Measurements from ENCODE around the gene ZNF587B. TPM values are rescaled to one million over a fixed set of nuclear protein-coding genes. Genes with fewer than 3 reads are reported as not detected.
"Not testable (repeated sequence)": the region's sequence is repeated elsewhere in the genome, so short reads cannot be mapped to it uniquely, and the experiment has no call there.

ZNF587B gene
- total RNA-seq (2014; rRNA removed; shearing (Covaris generic); ENCODE audit: low replicate concordance), result 9.8 and 11.2 TPM in 2 replicates

- in situ Hi-C loops (cut with HindIII; ENCODE audit: low pct_unique_long_range_greater_than_20kb, low sequenced_read_pairs), result no loop called here
- DNase-seq (ENCODE audit: low read depth), result no peak
Observed at GRCh38 chr19:57830071-57830602, at the start of gene ZNF587B. Gene ZNF587B, plus strand, starts transcription at chr19:57830299. Its CDS starts 230 bp downstream, at chr19:57830529.

- in situ Hi-C loops (cut with HindIII; ENCODE audit: low pct_unique_long_range_greater_than_20kb, low sequenced_read_pairs), result no loop called here
Observed at GRCh38 chr19:57786286-57786685, 43.8 kb upstream of the ZNF587B start.

GRCh38 chr19:57786906-57787305, 43.2 kb upstream of the ZNF587B start:
- DNase-seq (ENCODE audit: low read depth), result no peak
- in situ Hi-C loops (cut with HindIII; ENCODE audit: low pct_unique_long_range_greater_than_20kb, low sequenced_read_pairs), result no loop called here

More at GRCh38 chr19:57786286-57786685, 43.8 kb upstream of the ZNF587B start:
- DNase-seq (ENCODE audit: low read depth), result no peak

GRCh38 chr19:57788114-57788692, 41.9 kb upstream of the ZNF587B start:
- in situ Hi-C loops (cut with HindIII; ENCODE audit: low pct_unique_long_range_greater_than_20kb, low sequenced_read_pairs), result no loop called here
- DNase-seq (ENCODE audit: low read depth), result no peak

GRCh38 chr19:57789288-57789687, 40.8 kb upstream of the ZNF587B start:
- no peak for DNase-seq (ENCODE audit: low read depth)
- in situ Hi-C loops (cut with HindIII; ENCODE audit: low pct_unique_long_range_greater_than_20kb, low sequenced_read_pairs), result no loop called here

GRCh38 chr19:57796580-57796979, 33.5 kb upstream of the ZNF587B start:
- DNase-seq (ENCODE audit: low read depth); in situ Hi-C loops (cut with HindIII; ENCODE audit: low pct_unique_long_range_greater_than_20kb, low sequenced_read_pairs): not testable (repeated sequence)

GRCh38 chr19:57800696-57801095, 29.4 kb upstream of the ZNF587B start:
- no peak for DNase-seq (ENCODE audit: low read depth)
- in situ Hi-C loops (cut with HindIII; ENCODE audit: low pct_unique_long_range_greater_than_20kb, low sequenced_read_pairs), result no loop called here

GRCh38 chr19:57802269-57802668, 27.8 kb upstream of the ZNF587B start:
- in situ Hi-C loops (cut with HindIII; ENCODE audit: low pct_unique_long_range_greater_than_20kb, low sequenced_read_pairs), result no loop called here
- no peak for DNase-seq (ENCODE audit: low read depth)

GRCh38 chr19:57803265-57803593, 26.9 kb upstream of the ZNF587B start:
- in situ Hi-C loops (cut with HindIII; ENCODE audit: low pct_unique_long_range_greater_than_20kb, low sequenced_read_pairs), result no loop called here
- DNase-seq (ENCODE audit: low read depth), result no peak

GRCh38 chr19:57803594-57804325, 26.3 kb upstream of the ZNF587B start:
- no peak for DNase-seq (ENCODE audit: low read depth)
- in situ Hi-C loops (cut with HindIII; ENCODE audit: low pct_unique_long_range_greater_than_20kb, low sequenced_read_pairs), result no loop called here

- in situ Hi-C loops (cut with HindIII; ENCODE audit: low pct_unique_long_range_greater_than_20kb, low sequenced_read_pairs), result no loop called here
- no peak for DNase-seq (ENCODE audit: low read depth)
Observed at GRCh38 chr19:57807541-57807940, 22.6 kb upstream of the ZNF587B start.

GRCh38 chr19:57810410-57811295, 19.4 kb upstream of the ZNF587B start:
- in situ Hi-C loops (cut with HindIII; ENCODE audit: low pct_unique_long_range_greater_than_20kb, low sequenced_read_pairs); DNase-seq (ENCODE audit: low read depth): not testable (repeated sequence)

- in situ Hi-C loops (cut with HindIII; ENCODE audit: low pct_unique_long_range_greater_than_20kb, low sequenced_read_pairs), result no loop called here
Observed at GRCh38 chr19:57812226-57812625, 17.9 kb upstream of the ZNF587B start.

GRCh38 chr19:57812975-57813820, 16.9 kb upstream of the ZNF587B start:
- in situ Hi-C loops (cut with HindIII; ENCODE audit: low pct_unique_long_range_greater_than_20kb, low sequenced_read_pairs); DNase-seq (ENCODE audit: low read depth): not testable (repeated sequence)

More at GRCh38 chr19:57812226-57812625, 17.9 kb upstream of the ZNF587B start:
- no peak for DNase-seq (ENCODE audit: low read depth)

- no peak for DNase-seq (ENCODE audit: low read depth)
- in situ Hi-C loops (cut with HindIII; ENCODE audit: low pct_unique_long_range_greater_than_20kb, low sequenced_read_pairs), result no loop called here
Observed at GRCh38 chr19:57813919-57814504, 16.1 kb upstream of the ZNF587B start.

GRCh38 chr19:57814505-57815246, 15.4 kb upstream of the ZNF587B start, which contains the start of gene ZNF552:
Gene ZNF552, minus strand, starts transcription at chr19:57814913. Its CDS starts 170 bp downstream, at chr19:57814743.
- in situ Hi-C loops (cut with HindIII; ENCODE audit: low pct_unique_long_range_greater_than_20kb, low sequenced_read_pairs), result no loop called here
- peak; percentile 90 for DNase-seq (ENCODE audit: low read depth)
